Breast epithelium (tissue), 3 donors: Measurements from ENCODE around the gene EYA3.

Experiments used
- CTCF ChIP-seq, 3 donors: fragments of 450-650 bp; IDR thresholded peaks; one replicate each; pipeline ENCODE4 v1.5.1; 2016 to 2017; ENCODE audit warnings: antibody characterized with exemption in 3 of 3, mild to moderate bottlenecking in 3 of 3, moderate library complexity in 3 of 3
- POLR2A ChIP-seq: fragments of 450-650 bp; IDR thresholded peaks from one replicate; pipeline ENCODE4 v1.6.1; 2016; ENCODE audit warnings: antibody characterized with exemption, mild to moderate bottlenecking, moderate library complexity
- POLR2AphosphoS5 ChIP-seq, 3 donors: sonication (generic); formaldehyde crosslinking; IDR thresholded peaks; one replicate each; pipeline ENCODE4 v1.6.1; 2017; ENCODE audit warnings: antibody characterized with exemption in 3 of 3

GRCh38 chr1:27961646-27962221 is 126.7 kb downstream of the EYA3 start:
- TF ChIP-seq CTCF (IDR thresholded peaks at IDR 0.05), result no peak
- TF ChIP-seq POLR2AphosphoS5 (IDR thresholded peaks at IDR 0.05), result no peak
- TF ChIP-seq POLR2A, result no peak
